CD4-positive, alpha-beta memory T cell (primary cell): ENCODE measurements around the gene ATP2C2. TPM values are rescaled to one million over a fixed set of nuclear protein-coding genes. Genes with fewer than 3 reads are reported as not detected.
"Not testable (repeated sequence)": the region's sequence is repeated elsewhere in the genome, so short reads cannot be mapped to it uniquely, and the experiment has no call there.

Experiments used
- CTCF ChIA-PET: fragments of 350-600 bp; sonication (Branson Sonifier 250); formaldehyde crosslinking; loops from one replicate; lab custom pipeline; 2021; ENCODE audit warnings: inconsistent platforms; ENCODE audit not compliant: partially characterized antibody; lab: Charles Lee
- POLR2A ChIA-PET: fragments of 350-600 bp; sonication (Branson Sonifier 250); formaldehyde crosslinking; loops from one replicate; lab custom pipeline; 2021; ENCODE audit not compliant: partially characterized antibody; lab: Charles Lee
- DNase-seq, 5 donors: peaks; one replicate each; pipeline versions ENCODE4 v3.0.0 to v3.0.0-alpha.2; 2020 to 2022; ENCODE audit warnings: mixed read lengths in 1 of 5
- H3K27ac ChIP-seq: one replicate; pipeline ENCODE4 v1.7.0; 2013; ENCODE audit warnings: low read depth, low read length
- H3K27me3 ChIP-seq: 2 replicates; pipeline ENCODE4 v1.7.0; 2013; ENCODE audit warnings: mild to moderate bottlenecking, low read length, moderate library complexity; ENCODE audit not compliant: insufficient read depth
- H3K36me3 ChIP-seq: 2 replicates; pipeline ENCODE4 v1.7.0; 2013; ENCODE audit warnings: mild to moderate bottlenecking, low read length, moderate library complexity; ENCODE audit not compliant: insufficient read depth
- H3K4me1 ChIP-seq: 2 replicates; pipeline ENCODE4 v1.7.0; 2013; ENCODE audit warnings: mild to moderate bottlenecking, low read length, moderate library complexity; ENCODE audit not compliant: insufficient read depth
- H3K4me3 ChIP-seq, 2 donors: one replicate each; pipeline ENCODE4 v1.7.0; 2013; ENCODE audit warnings: low read length in 2 of 2, mild to moderate bottlenecking in 1 of 2
- H3K9me3 ChIP-seq, 2 donors: one replicate each; pipeline ENCODE4 v1.7.0; 2013; ENCODE audit warnings: low read length in 2 of 2, control low read depth in 1 of 2; ENCODE audit not compliant: control insufficient read depth in 1 of 2
- H3K27ac Mint-ChIP-seq, 7 donors: one replicate each; pipeline ENCODE4 v1.8.0; 2020 to 2021; ENCODE audit warnings: mixed read lengths in 7 of 7, mild to moderate bottlenecking in 6 of 7, inconsistent platforms in 3 of 7, moderate library complexity in 3 of 7
- H3K27me3 Mint-ChIP-seq, 2 donors: one replicate each; pipeline ENCODE4 v1.8.0; 2020 to 2021; ENCODE audit warnings: mixed read lengths in 2 of 2
- H3K36me3 Mint-ChIP-seq, 2 donors: one replicate each; pipeline ENCODE4 v1.8.0; 2020 to 2021; ENCODE audit warnings: mixed read lengths in 2 of 2, inconsistent platforms in 1 of 2, mild to moderate bottlenecking in 1 of 2
- H3K4me1 Mint-ChIP-seq, 4 donors: one replicate each; pipeline ENCODE4 v1.8.0; 2020 to 2021; ENCODE audit warnings: mixed read lengths in 4 of 4, mild to moderate bottlenecking in 1 of 4
- H3K4me3 Mint-ChIP-seq, 8 donors: one replicate each; pipeline ENCODE4 v1.8.0; 2020 to 2021; ENCODE audit warnings: mixed read lengths in 8 of 8, mild to moderate bottlenecking in 7 of 8, moderate library complexity in 6 of 8, inconsistent platforms in 3 of 8
- H3K9me3 Mint-ChIP-seq, 8 donors: one replicate each; pipeline ENCODE4 v1.8.0; 2020 to 2021; ENCODE audit warnings: mixed read lengths in 8 of 8, mild to moderate bottlenecking in 5 of 8, inconsistent platforms in 3 of 8, moderate library complexity in 1 of 8
- intact Hi-C: fragments of 100-400 bp; cut with micrococcal nuclease; formaldehyde crosslinking; loops from one replicate; pipeline ENCODE4 v1.15.1; 2023
- polyA plus RNA-seq, 2 donors: library from polyadenylated mRNA; unstranded; fragments of 300-500 nt; fragmentation: Illumina TruSeq; gene quantifications; one replicate each; pipeline ENCODE4 v1.2.3, GENCODE V29; 2021
- total RNA-seq, 2 experiments: library from RNA; stranded (reverse); gene quantifications; one replicate each; pipeline ENCODE4 v1.2.3, GENCODE V29; 2021

ATP2C2 gene
- total and polyA plus RNA-seq, 4 experiments from 2014 or later = not detected

DNA sequence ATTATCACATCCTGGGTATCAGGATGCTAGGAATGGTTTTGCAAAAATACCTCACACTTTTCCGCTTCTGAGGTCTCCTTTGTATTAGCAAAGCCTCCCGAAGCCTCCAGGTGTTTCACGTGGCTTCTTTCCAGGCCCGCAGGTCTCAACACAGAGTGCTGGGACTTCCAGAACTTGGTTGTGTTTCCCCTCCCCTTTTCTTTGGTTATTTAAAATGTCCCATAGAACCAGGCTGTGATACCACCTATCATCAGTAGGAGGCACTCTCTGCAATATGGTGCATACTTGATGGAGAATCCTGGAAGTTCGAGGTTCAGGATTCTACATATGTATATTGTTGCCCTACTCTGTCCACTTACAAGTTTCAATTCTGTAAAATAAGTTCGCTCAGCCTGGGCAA, 28.8 kb downstream of the ATP2C2 start:
- DNase-seq = no peak
- H3K36me3 ChIP-seq = no peaks in the 10 kb centered on the region
- POLR2A ChIA-PET = no interaction called here
- H3K9me3 Mint-ChIP-seq = peaks cover 0 to 8% (median 0%) of the 10 kb centered on the region in 8 donors
- H3K9me3 ChIP-seq = no peaks in the 10 kb centered on the region
- H3K36me3 Mint-ChIP-seq = no peaks in the 10 kb centered on the region
- CTCF ChIA-PET = no interaction called here
- no peak overlapping the region for H3K4me3 Mint-ChIP-seq
- H3K27me3 Mint-ChIP-seq = peaks cover 17 to 24% of the 10 kb centered on the region in 2 donors
- H3K27me3 ChIP-seq = no peaks in the 10 kb centered on the region
- no peak overlapping the region for H3K27ac ChIP-seq
- intact Hi-C loops = no loop called here
- H3K4me3 ChIP-seq = no peak overlapping the region
- no peaks in the 10 kb centered on the region for H3K4me1 Mint-ChIP-seq
- H3K27ac Mint-ChIP-seq = no peak overlapping the region
- no peaks in the 10 kb centered on the region for H3K4me1 ChIP-seq

DNA sequence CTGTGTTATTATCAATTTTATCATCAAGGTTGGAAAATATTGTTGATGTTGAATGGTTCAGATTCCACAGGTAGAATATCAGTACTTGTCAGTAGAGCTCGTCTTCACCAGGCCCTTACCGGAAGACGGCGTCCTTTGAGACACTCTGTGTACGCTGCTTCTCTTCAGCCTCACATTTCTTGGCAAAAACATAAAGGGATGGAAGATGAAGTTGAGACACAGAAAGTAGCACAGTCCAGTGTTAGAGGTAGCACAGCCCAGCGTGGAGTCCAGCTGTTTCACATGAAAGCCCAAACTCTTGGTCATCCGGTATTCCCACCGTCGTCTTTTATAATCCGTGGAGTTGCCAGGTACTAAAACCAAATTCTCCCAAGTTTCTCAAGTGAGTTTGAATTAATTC, 30.4 kb downstream of the ATP2C2 start:
- DNase-seq = no peak
- H3K4me1 ChIP-seq = no peaks in the 10 kb centered on the region
- no peak overlapping the region for H3K4me3 ChIP-seq
- H3K9me3 ChIP-seq = no peaks in the 10 kb centered on the region
- ChIA-PET CTCF (no interaction called here), POLR2A (no interaction called here)
- intact Hi-C loops = no loop called here
- no peaks in the 10 kb centered on the region for H3K36me3 Mint-ChIP-seq
- no peaks in the 10 kb centered on the region for H3K4me1 Mint-ChIP-seq
- no peak overlapping the region for H3K27ac ChIP-seq
- H3K27ac Mint-ChIP-seq = no peak overlapping the region
- H3K4me3 Mint-ChIP-seq = no peak overlapping the region
- no peaks in the 10 kb centered on the region for H3K36me3 ChIP-seq
- peaks cover 20 to 24% of the 10 kb centered on the region in 2 donors for H3K27me3 Mint-ChIP-seq
- H3K27me3 ChIP-seq = no peaks in the 10 kb centered on the region
- peaks cover 0 to 8% (median 0%) of the 10 kb centered on the region in 8 donors for H3K9me3 Mint-ChIP-seq

DNA sequence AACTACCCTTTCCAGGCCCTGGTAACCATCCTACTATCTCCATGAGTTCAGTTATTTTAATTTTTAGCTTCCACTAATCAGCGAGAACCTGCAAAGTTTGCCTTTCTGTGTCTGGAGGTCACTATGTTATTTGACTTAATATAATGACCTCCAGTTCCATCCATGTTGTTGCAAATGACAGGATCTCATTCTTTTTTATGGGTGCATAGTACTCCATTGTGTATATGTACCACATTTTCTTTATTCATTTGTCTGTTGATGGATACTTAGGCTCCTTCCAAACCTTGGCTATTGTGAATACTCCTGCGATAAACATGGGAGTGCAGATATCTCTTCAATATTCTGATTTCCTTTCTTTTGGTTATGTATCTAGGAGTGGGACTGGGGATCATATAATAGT, 31.6 kb downstream of the ATP2C2 start:
- H3K9me3 Mint-ChIP-seq, intact Hi-C loops, CTCF ChIA-PET, H3K4me1 ChIP-seq, H3K27ac Mint-ChIP-seq, H3K4me3 Mint-ChIP-seq, H3K4me1 Mint-ChIP-seq, H3K27me3 ChIP-seq, H3K9me3 ChIP-seq, H3K36me3 ChIP-seq, H3K36me3 Mint-ChIP-seq, DNase-seq, H3K4me3 ChIP-seq, POLR2A ChIA-PET, H3K27ac ChIP-seq: not testable (repeated sequence)
- peaks cover 26 to 27% of the 10 kb centered on the region in 2 donors for H3K27me3 Mint-ChIP-seq

DNA sequence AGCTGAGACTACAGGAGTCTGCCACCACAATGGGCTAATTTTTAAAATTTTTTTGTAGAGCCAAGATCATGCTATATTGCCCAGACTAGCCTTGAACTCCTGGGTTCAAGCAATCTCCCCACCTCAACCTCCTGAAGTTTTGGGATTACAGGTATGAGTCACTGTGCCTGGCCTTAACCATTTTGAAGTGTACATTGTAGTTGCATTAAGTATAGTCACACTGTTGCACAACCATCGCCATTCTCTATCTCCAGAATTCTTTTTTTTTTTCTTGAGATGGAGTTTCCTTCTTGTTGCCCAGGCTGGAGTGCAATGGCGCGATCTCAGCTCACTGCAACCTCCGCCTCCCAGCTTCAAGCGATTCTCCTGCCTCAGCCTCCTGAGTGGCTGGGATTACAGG, 35.1 kb downstream of the ATP2C2 start:
- H3K9me3 Mint-ChIP-seq, H3K27ac ChIP-seq, DNase-seq, CTCF ChIA-PET, POLR2A ChIA-PET, H3K36me3 ChIP-seq, H3K4me3 Mint-ChIP-seq, H3K4me3 ChIP-seq, H3K27me3 ChIP-seq, intact Hi-C loops, H3K9me3 ChIP-seq, H3K4me1 ChIP-seq, H3K36me3 Mint-ChIP-seq, H3K27ac Mint-ChIP-seq, H3K4me1 Mint-ChIP-seq: not testable (repeated sequence)
- H3K27me3 Mint-ChIP-seq = peaks cover 32 to 42% of the 10 kb centered on the region in 2 donors

DNA sequence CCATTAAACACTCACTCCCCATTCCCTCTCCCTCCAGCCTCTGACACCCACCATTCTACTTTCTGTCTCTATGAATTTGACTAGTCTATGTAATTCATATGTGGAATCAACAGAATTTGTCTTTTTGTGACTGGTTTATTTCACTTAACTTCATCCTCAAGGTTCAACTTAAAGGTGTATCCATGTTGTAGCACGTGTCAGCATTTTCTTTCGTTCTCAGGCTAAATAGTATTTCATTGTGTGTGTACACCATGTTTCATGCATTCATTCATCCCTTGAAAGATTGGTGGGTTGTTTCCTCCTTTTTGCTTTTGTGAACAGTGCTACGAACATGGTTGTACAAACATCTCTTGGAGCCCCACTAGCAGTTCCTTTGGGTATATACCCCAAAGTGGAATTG, 36.0 kb downstream of the ATP2C2 start:
- Mint-ChIP-seq H3K4me3 (no peak overlapping the region), H3K36me3 (no peaks in the 10 kb centered on the region), H3K27ac (no peak overlapping the region), H3K4me1 (peaks cover 0 to 2% (median 0%) of the 10 kb centered on the region in 4 donors), H3K9me3 (peaks cover 0 to 8% (median 0%) of the 10 kb centered on the region in 8 donors), H3K27me3 (peaks cover 36 to 43% of the 10 kb centered on the region in 2 donors)
- H3K27me3 ChIP-seq = no peaks in the 10 kb centered on the region
- no peaks in the 10 kb centered on the region for H3K36me3 ChIP-seq
- POLR2A ChIA-PET = no interaction called here
- no peaks in the 10 kb centered on the region for H3K4me1 ChIP-seq
- no peak overlapping the region for H3K27ac ChIP-seq
- CTCF ChIA-PET = no interaction called here
- no peak for DNase-seq
- H3K4me3 ChIP-seq = no peak overlapping the region
- H3K9me3 ChIP-seq = no peaks in the 10 kb centered on the region
- intact Hi-C loops = no loop called here

DNA sequence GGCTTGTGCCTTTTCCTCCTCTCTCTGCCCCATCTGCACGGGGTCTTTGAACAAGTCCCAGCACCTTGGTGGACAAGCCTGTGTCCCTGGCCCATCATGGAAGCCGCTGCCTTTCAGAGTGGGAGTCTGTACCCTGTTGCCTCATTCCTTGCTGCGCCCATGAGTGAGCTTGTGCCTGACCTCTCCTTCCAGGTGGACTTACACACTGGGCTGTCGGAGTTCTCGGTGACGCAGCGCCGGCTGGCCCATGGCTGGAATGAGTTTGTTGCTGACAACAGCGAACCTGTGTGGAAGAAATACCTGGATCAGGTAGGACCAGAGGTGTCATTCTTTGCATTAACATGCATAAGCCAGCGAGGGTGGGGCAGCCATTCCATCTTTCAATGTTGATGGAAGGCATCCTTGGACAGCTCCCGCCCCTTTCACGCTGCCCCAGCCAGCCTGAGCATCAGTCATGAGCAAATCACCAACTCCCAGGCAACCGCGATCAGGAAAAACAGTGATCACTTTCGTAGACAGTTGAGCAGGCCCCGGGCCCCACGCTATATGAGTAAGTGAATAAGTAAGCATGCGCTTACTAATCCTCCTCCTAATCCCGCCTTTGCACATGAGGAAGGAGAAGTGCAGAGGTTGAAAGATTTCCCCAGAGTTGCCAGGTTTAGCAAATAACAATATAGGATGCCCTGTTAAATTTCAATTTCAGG, 36.8 kb downstream of the ATP2C2 start:
- Mint-ChIP-seq H3K4me1 (peaks cover 0 to 2% (median 0%) of the 10 kb centered on the region in 4 donors), H3K9me3 (peaks cover 0 to 8% (median 0%) of the 10 kb centered on the region in 8 donors), H3K36me3 (no peaks in the 10 kb centered on the region), H3K27me3 (peaks cover 36 to 42% of the 10 kb centered on the region in 2 donors), H3K27ac (no peak overlapping the region), H3K4me3 (no peak overlapping the region)
- H3K36me3 ChIP-seq = no peaks in the 10 kb centered on the region
- intact Hi-C loops = no loop called here
- H3K4me1 ChIP-seq = no peaks in the 10 kb centered on the region
- no peaks in the 10 kb centered on the region for H3K27me3 ChIP-seq
- no peak for DNase-seq
- H3K9me3 ChIP-seq = no peaks in the 10 kb centered on the region
- no peak overlapping the region for H3K27ac ChIP-seq
- ChIA-PET CTCF (no interaction called here), POLR2A (no interaction called here)
- H3K4me3 ChIP-seq = no peak overlapping the region

DNA sequence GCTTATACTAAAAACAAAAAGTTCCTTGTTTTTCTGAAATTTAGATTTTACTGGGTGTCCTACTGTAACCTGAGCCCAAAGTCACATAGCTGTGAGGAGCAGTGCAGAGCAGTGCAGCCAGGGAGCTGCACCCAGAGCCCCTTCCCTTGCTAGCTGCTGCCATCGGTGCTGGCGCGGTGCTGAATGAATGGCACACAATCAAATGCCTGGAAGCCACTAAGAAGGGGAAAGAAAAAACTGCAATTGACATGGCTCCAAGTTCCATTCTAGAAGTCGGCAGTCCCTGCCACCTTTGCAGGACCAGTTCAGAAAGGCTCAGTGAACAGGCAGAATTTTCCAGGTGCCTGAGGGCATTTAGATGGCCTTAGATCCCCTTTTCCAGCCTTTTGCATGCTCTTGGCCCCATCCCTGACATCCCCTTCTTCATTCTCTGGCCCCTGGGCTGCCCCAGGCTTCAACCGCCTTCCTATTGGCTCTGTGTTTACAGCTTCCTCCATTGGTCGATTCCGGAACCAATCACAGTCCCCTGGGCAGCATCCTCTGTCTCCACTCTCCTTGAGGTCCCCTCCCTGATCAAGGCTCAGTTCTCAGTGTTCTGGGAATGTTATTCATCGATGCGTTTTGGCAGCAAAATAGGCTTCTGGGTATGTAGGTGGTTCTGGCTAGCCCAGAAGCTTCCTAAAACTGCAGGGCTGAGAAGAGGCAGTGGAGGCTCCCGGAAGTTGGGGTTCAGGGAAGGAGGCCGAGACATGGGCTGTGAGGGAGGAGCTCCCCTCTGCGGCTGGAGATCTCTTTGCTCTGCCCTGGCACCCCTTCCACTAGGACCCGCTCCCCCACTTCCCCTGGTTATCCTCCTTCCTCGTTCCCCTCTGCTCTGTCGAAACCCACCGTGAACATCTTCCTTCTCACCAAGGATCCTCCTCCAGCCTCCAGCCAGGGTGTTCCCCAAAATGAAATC, 37.9 kb downstream of the ATP2C2 start:
- peaks cover 0 to 5% (median 0%) of the 10 kb centered on the region in 8 donors for H3K9me3 Mint-ChIP-seq
- no peak for DNase-seq
- no peak overlapping the region for H3K27ac Mint-ChIP-seq
- no peak overlapping the region for H3K27ac ChIP-seq
- H3K27me3 Mint-ChIP-seq = peaks cover 32 to 39% of the 10 kb centered on the region in 2 donors
- H3K4me3 Mint-ChIP-seq = no peak overlapping the region
- no peak overlapping the region for H3K4me3 ChIP-seq
- no peaks in the 10 kb centered on the region for H3K27me3 ChIP-seq
- H3K4me1 Mint-ChIP-seq = peaks cover 0 to 2% (median 0%) of the 10 kb centered on the region in 4 donors
- no peaks in the 10 kb centered on the region for H3K9me3 ChIP-seq
- intact Hi-C loops = no loop called here
- no peaks in the 10 kb centered on the region for H3K36me3 Mint-ChIP-seq
- ChIA-PET POLR2A (no interaction called here), CTCF (no interaction called here)
- no peaks in the 10 kb centered on the region for H3K36me3 ChIP-seq
- H3K4me1 ChIP-seq = no peaks in the 10 kb centered on the region
